H1 (cell line): Measurements from ENCODE around the gene NPSR1. TPM values are rescaled to one million over a fixed set of nuclear protein-coding genes. Genes with fewer than 3 reads are reported as not detected.

Experiments used
- CTCF ChIA-PET: fragments of 300-600 bp; sonication (Branson Sonifier 250); formaldehyde crosslinking; loops from one replicate; lab custom pipeline; 2021; ENCODE audit not compliant: partially characterized antibody; lab: Charles Lee
- POLR2A ChIA-PET: fragments of 300-600 bp; sonication (Branson Sonifier 250); formaldehyde crosslinking; loops from one replicate; lab custom pipeline; 2021; ENCODE audit warnings: inconsistent platforms; ENCODE audit not compliant: partially characterized antibody; lab: Charles Lee
- DNase-seq, 2 experiments: peaks; one replicate each; pipeline versions ENCODE4 v3.0.0 to v3.0.0-alpha.2; 2010 to 2022; ENCODE audit warnings: low spot score in 2 of 2, low read depth in 1 of 2, mixed read lengths in 1 of 2
- FAIRE-seq: peaks from 2 replicates; lab custom pipeline; 2011; peaks lifted over from hg19 to GRCh38; lab: Jason Lieb, UNC
- H2AFZ ChIP-seq: 2 replicates; pipeline ENCODE4 v1.8.1; 2012; ENCODE audit warnings: low read length, inconsistent platforms
- H2AK5ac ChIP-seq: 2 replicates; pipeline ENCODE4 v1.6.1; 2013; ENCODE audit warnings: low read depth, low read length
- H2BK120ac ChIP-seq: replicated peaks from 2 replicates; pipeline ENCODE3; 2013; ENCODE audit warnings: low read depth, low read length, inconsistent platforms
- H2BK12ac ChIP-seq: 2 replicates; pipeline ENCODE4 v1.6.1; 2013; ENCODE audit warnings: low read depth, low read length
- H2BK15ac ChIP-seq: 2 replicates; pipeline ENCODE4 v1.6.1; 2013; ENCODE audit warnings: low read length
- H2BK20ac ChIP-seq: 2 replicates; pipeline ENCODE4 v1.6.1; 2013; ENCODE audit warnings: low read length
- H2BK5ac ChIP-seq: 2 replicates; pipeline ENCODE4 v1.6.1; 2013; ENCODE audit warnings: low read depth, low read length
- H3K14ac ChIP-seq: 2 replicates; pipeline ENCODE4 v1.6.1; 2013; ENCODE audit warnings: inconsistent platforms; ENCODE audit not compliant: insufficient read length
- H3K18ac ChIP-seq: 2 replicates; pipeline ENCODE4 v1.6.1; 2013; ENCODE audit warnings: low read length; ENCODE audit errors: extremely low read depth
- H3K23ac ChIP-seq: 2 replicates; pipeline ENCODE4 v1.6.1; 2013; ENCODE audit warnings: inconsistent platforms; ENCODE audit not compliant: insufficient read length
- H3K23me2 ChIP-seq: 2 replicates; pipeline ENCODE4 v1.6.1; 2013; ENCODE audit warnings: low read depth, low read length
- H3K27ac ChIP-seq: 2 replicates; pipeline ENCODE4 v1.6.1; 2011; ENCODE audit warnings: low read depth, low read length, inconsistent platforms
- H3K27me3 ChIP-seq, 4 experiments: replicated peaks in 1 of 4; 1 replicate in 1 of 4; 2 replicates in 3 of 4; pipeline versions ENCODE4 v1.6.1 to v1.8.1; 2011 to 2013; ENCODE audit warnings: low read length in 3 of 4, mild to moderate bottlenecking in 3 of 4, inconsistent platforms in 2 of 4, mixed read lengths in 2 of 4, moderate library complexity in 1 of 4; ENCODE audit not compliant: control insufficient read depth in 3 of 4, insufficient read depth in 3 of 4; ENCODE audit errors: extremely low read depth in 1 of 4
- H3K36me3 ChIP-seq, 4 experiments: 2 replicates each; pipeline versions ENCODE4 v1.6.1 to v1.8.1; 2011 to 2013; ENCODE audit warnings: mild to moderate bottlenecking in 4 of 4, low read length in 3 of 4, moderate library complexity in 2 of 4, control low read depth in 1 of 4, inconsistent platforms in 1 of 4; ENCODE audit not compliant: insufficient read depth in 4 of 4, control insufficient read depth in 2 of 4
- H3K4ac ChIP-seq: replicated peaks from 2 replicates; pipeline ENCODE3; 2013; ENCODE audit warnings: low read length, low read depth, mixed read lengths, inconsistent platforms; ENCODE audit not compliant: insufficient read length
- H3K4me1 ChIP-seq, 4 experiments: replicated peaks in 1 of 4; 1 replicate in 1 of 4; 2 replicates in 3 of 4; pipeline versions ENCODE4 v1.6.1 to v1.8.1; 2011 to 2013; ENCODE audit warnings: low read length in 3 of 4, inconsistent platforms in 2 of 4, mixed read lengths in 1 of 4; ENCODE audit not compliant: insufficient read depth in 4 of 4, control insufficient read depth in 3 of 4
- H3K4me2 ChIP-seq, 2 experiments: 2 replicates each; pipeline versions ENCODE4 v1.6.1 to v1.8.1; 2011 to 2013; ENCODE audit warnings: low read depth in 2 of 2, low read length in 2 of 2, control low read depth in 1 of 2, inconsistent platforms in 1 of 2, mild to moderate bottlenecking in 1 of 2; ENCODE audit not compliant: insufficient read depth in 1 of 2
- H3K4me3 ChIP-seq, 4 experiments: fragments of 200-600, 300-600 bp in 1 of 4; sonication (generic), shearing (Covaris generic), sonication (Bioruptor Twin) in 1 of 4; 2 replicates each; pipeline versions ENCODE4 v1.5.1 to v1.8.1; 2011 to 2016; ENCODE audit warnings: low read length in 4 of 4, low read depth in 3 of 4, control low read depth in 2 of 4, inconsistent platforms in 2 of 4, mild to moderate bottlenecking in 2 of 4, mixed read lengths in 1 of 4, moderate library complexity in 1 of 4; ENCODE audit not compliant: insufficient read depth in 2 of 4; ENCODE audit errors: extremely low read depth in 1 of 4
- H3K56ac ChIP-seq: replicated peaks from 2 replicates; pipeline ENCODE3; 2013; ENCODE audit warnings: low read depth, mild to moderate bottlenecking, mixed read lengths, low read length, inconsistent platforms; ENCODE audit not compliant: insufficient read length
- H3K79me1 ChIP-seq: 2 replicates; pipeline ENCODE4 v1.6.1; 2013; ENCODE audit warnings: low read depth, low read length, control low read depth
- H3K79me2 ChIP-seq, 2 experiments: 2 replicates each; pipeline versions ENCODE4 v1.6.1 to v1.8.1; 2012 to 2013; ENCODE audit warnings: low read length in 2 of 2, mild to moderate bottlenecking in 2 of 2, inconsistent platforms in 1 of 2; ENCODE audit not compliant: insufficient read depth in 2 of 2, control insufficient read depth in 1 of 2
- H3K9ac ChIP-seq, 4 experiments: replicated peaks in 1 of 4; 1 replicate in 1 of 4; 2 replicates in 3 of 4; pipeline versions ENCODE4 v1.6.1 to v1.8.1; 2011 to 2013; ENCODE audit warnings: low read depth in 3 of 4, low read length in 3 of 4, control low read depth in 2 of 4, mild to moderate bottlenecking in 2 of 4, moderate library complexity in 2 of 4, inconsistent platforms in 1 of 4; ENCODE audit errors: extremely low read depth in 1 of 4
- H3K9me3 ChIP-seq, 2 experiments: 2 replicates each; pipeline versions ENCODE4 v1.6.1 to v1.8.1; 2012 to 2013; ENCODE audit warnings: mild to moderate bottlenecking in 2 of 2, moderate library complexity in 2 of 2, control low read depth in 1 of 2, inconsistent platforms in 1 of 2, low read depth in 1 of 2, low read length in 1 of 2, mixed read lengths in 1 of 2; ENCODE audit not compliant: insufficient read depth in 2 of 2
- H4K20me1 ChIP-seq, 2 experiments: replicated peaks in 1 of 2; 2 replicates each; pipeline versions ENCODE3 to v1.8.1; 2011 to 2013; ENCODE audit warnings: inconsistent platforms in 2 of 2, low read length in 2 of 2, mild to moderate bottlenecking in 1 of 2; ENCODE audit not compliant: insufficient read depth in 2 of 2, control insufficient read depth in 1 of 2
- H4K5ac ChIP-seq: 2 replicates; pipeline ENCODE4 v1.6.1; 2013; ENCODE audit warnings: low read length, low read depth, mixed read lengths, inconsistent platforms; ENCODE audit not compliant: insufficient read length
- H4K8ac ChIP-seq: 2 replicates; pipeline ENCODE4 v1.8.0; 2013; ENCODE audit warnings: mild to moderate bottlenecking, moderate library complexity, low read length, inconsistent platforms; ENCODE audit not compliant: insufficient read depth; ENCODE audit errors: extremely low read depth
- H4K91ac ChIP-seq: replicated peaks from 2 replicates; pipeline ENCODE3; 2013; ENCODE audit warnings: low read length, mixed read lengths, inconsistent platforms; ENCODE audit not compliant: insufficient read length
- WGBS, 2 experiments: shearing (Covaris generic) in 1 of 2; methylation state at CpG; one replicate each; pipeline versions ENCODE4 v1.1.6 to v1.1.7; 2013 to 2015; ENCODE audit warnings: low lambda C conversion rate in 2 of 2, mixed read lengths in 2 of 2, inconsistent platforms in 1 of 2, low coverage in 1 of 2, missing lambda C conversion rate in 1 of 2; ENCODE audit not compliant: insufficient replicate concordance in 2 of 2, insufficient coverage in 1 of 2, insufficient read length in 1 of 2; ENCODE audit errors: extremely low coverage in 1 of 2, missing lambda C conversion rate in 1 of 2; 5-methylcytosine and 5-hydroxymethylcytosine counted together
- polyA plus RNA-seq, 7 experiments: library from polyadenylated mRNA; depleted of rRNA in 3 of 7; stranded (reverse) in 5 of 7; unstranded in 2 of 7; fragments of >200 nt in 5 of 7; fragments of 200-250 nt in 2 of 7; gene quantifications; 1 replicate in 5 of 7; 2 replicates in 1 of 7; 4 replicates in 1 of 7; pipeline versions ENCODE4 v1.2.1 to v1.2.3, GENCODE V29; 2011 to 2013; ENCODE audit warnings: missing spikeins in 2 of 7, mixed read lengths in 2 of 7
- total RNA-seq: library from RNA; stranded (reverse); fragmentation: NEBNext Ultra II Directional; extraction: Animal tissue kit (Norgen Biotek cat#: 25700); gene quantifications from 2 replicates; pipeline ENCODE4 v1.2.1, GENCODE V29; 2021

The NPSR1 gene
- total and polyA plus RNA-seq, 2 of the 8 experiments (the other 6 are each of a cell fraction or from before 2014, with no cell fraction given), result not detected

GRCh38 chr7:34747176-34747781 lies 89.3 kb downstream of the NPSR1 start:
- H4K8ac ChIP-seq, result no peak overlapping the region
- H3K4me2 ChIP-seq, result no peak overlapping the region
- no peaks in the 10 kb centered on the region for H3K79me1 ChIP-seq
- H2BK120ac ChIP-seq, result no peak overlapping the region
- no peak overlapping the region for H2AK5ac ChIP-seq
- no peak overlapping the region for H3K4me3 ChIP-seq
- FAIRE-seq, result no peak
- DNase-seq, result no peak
- no peak overlapping the region for H3K14ac ChIP-seq
- H3K4me1 ChIP-seq, result peaks cover 0 to 7% (median 0%) of the 10 kb centered on the region in 4 experiments; a peak in 1 of 7 replicates
- H3K9ac ChIP-seq, result no peak overlapping the region
- no peak overlapping the region for H4K91ac ChIP-seq
- no peak overlapping the region for H3K23ac ChIP-seq
- no peak overlapping the region for H4K5ac ChIP-seq
- no peak overlapping the region for H2BK12ac ChIP-seq
- no peaks in the 10 kb centered on the region for H3K23me2 ChIP-seq
- H3K36me3 ChIP-seq, result no peaks in the 10 kb centered on the region
- WGBS, 2 experiments, result 95% methylated on average over 8 of the region's 8 CpGs; no CpG with 5 or more reads in 1 of the 2 experiments
- H3K27ac ChIP-seq, result no peak overlapping the region
- H2AFZ ChIP-seq, result no peak overlapping the region
- no peak overlapping the region for H3K18ac ChIP-seq
- H2BK20ac ChIP-seq, result no peak overlapping the region
- ChIA-PET POLR2A (interaction anchor here (0.6 kb wide), 1 partner anchor 18 kb away, joined by 3 read pairs; no protein-coding TSS in a partner anchor), CTCF (interaction anchor here (0.8 to 1.1 kb wide), 2 partner anchors 61 to 72 kb away, joined by 3 read pairs; no protein-coding TSS in a partner anchor)
- H3K79me2 ChIP-seq, result no peaks in the 10 kb centered on the region
- no peak overlapping the region for H2BK5ac ChIP-seq
- H2BK15ac ChIP-seq, result no peak overlapping the region
- H3K27me3 ChIP-seq, result no peaks in the 10 kb centered on the region
- H4K20me1 ChIP-seq, result no peaks in the 10 kb centered on the region
- no peaks in the 10 kb centered on the region for H3K9me3 ChIP-seq
- H3K4ac ChIP-seq, result no peak overlapping the region
- H3K56ac ChIP-seq, result no peak overlapping the region
